Activated CD4-positive, alpha-beta T cell treated with anti-CD3 and anti-CD28 coated beads for 36 hours (primary cell): ENCODE measurements around the gene PWWP2B. TPM values are rescaled to one million over a fixed set of nuclear protein-coding genes. Genes with fewer than 3 reads are reported as not detected.
A peak's percentile ranks its signal among the peaks of the same experiment; 100 is the strongest.

Source experiments
- ATAC-seq: fragments of 200-7000 bp; cut with Tn5 transposase; one replicate; pipeline ENCODE4 v1.10.0; 2021; ENCODE audit warnings: mild to moderate bottlenecking, moderate library complexity
- CTCF ChIA-PET: fragments of 350-600 bp; sonication (Branson Sonifier 250); formaldehyde crosslinking; loops from one replicate; lab custom pipeline; 2021; ENCODE audit warnings: antibody characterized with exemption; lab: Charles Lee
- POLR2A ChIA-PET: fragments of 350-600 bp; sonication (Branson Sonifier 250); formaldehyde crosslinking; loops from one replicate; lab custom pipeline; 2021; ENCODE audit warnings: antibody characterized with exemption, inconsistent platforms; lab: Charles Lee
- DNase-seq: peaks from one replicate; pipeline ENCODE4 v3.0.0-alpha.2; 2020
- H3K27ac Mint-ChIP-seq: one replicate; pipeline ENCODE4 v1.8.0; 2021; ENCODE audit warnings: mixed read lengths
- H3K27me3 Mint-ChIP-seq: one replicate; pipeline ENCODE4 v1.8.0; 2021; ENCODE audit warnings: mixed read lengths
- H3K36me3 Mint-ChIP-seq: one replicate; pipeline ENCODE4 v1.8.0; 2021; ENCODE audit warnings: low read depth, mixed read lengths
- H3K4me1 Mint-ChIP-seq: one replicate; pipeline ENCODE4 v1.8.0; 2021; ENCODE audit warnings: mixed read lengths
- H3K4me3 Mint-ChIP-seq: one replicate; pipeline ENCODE4 v1.8.0; 2021; ENCODE audit warnings: mild to moderate bottlenecking, moderate library complexity, mixed read lengths
- H3K9me3 Mint-ChIP-seq: one replicate; pipeline ENCODE4 v1.8.0; 2021; ENCODE audit warnings: low read depth, mixed read lengths
- intact Hi-C, 2 experiments: fragments of 100-400 bp; cut with DNase I in 1 of 2; cut with micrococcal nuclease in 1 of 2; formaldehyde crosslinking; loops; one replicate each; pipeline versions ENCODE4 v1.14.2 to v1.15.1; 2022 to 2024; cut with DNase I, micrococcal nuclease
- total RNA-seq, 2 experiments: library from RNA; stranded (reverse); gene quantifications; one replicate each; pipeline ENCODE4 v1.2.3, GENCODE V29; 2021

Gene PWWP2B
- total RNA-seq, 2 experiments from 2014 or later = 2.4 to 2.9 TPM

- ATAC-seq (no peak), DNase-seq (no peak)
- Mint-ChIP-seq H3K27me3 (no peaks in the 10 kb centered on the region), H3K9me3 (peaks cover 2% of the 10 kb centered on the region), H3K36me3 (no peaks in the 10 kb centered on the region), H3K27ac (no peak overlapping the region), H3K4me3 (no peak overlapping the region), H3K4me1 (no peaks in the 10 kb centered on the region)
- CTCF ChIA-PET = no interaction called here
- intact Hi-C loops = no loop called here
- POLR2A ChIA-PET = no interaction called here
These were observed 41.7 kb upstream of the PWWP2B start for GRCh38 chr10:132355297-132355696.

- H3K9me3 Mint-ChIP-seq = peaks cover 2% of the 10 kb centered on the region
- POLR2A ChIA-PET = no interaction called here
- no peaks in the 10 kb centered on the region for H3K27me3 Mint-ChIP-seq
- CTCF ChIA-PET = interaction anchor here (0.6 to 0.8 kb wide), 2 partner anchors 12 to 133 kb away, joined by 3 read pairs; no protein-coding TSS in a partner anchor
- intact Hi-C loops = no loop called here
- no peaks in the 10 kb centered on the region for H3K4me1 Mint-ChIP-seq
- no peak overlapping the region for H3K27ac Mint-ChIP-seq
- H3K4me3 Mint-ChIP-seq = no peak overlapping the region
- DNase-seq (no peak), ATAC-seq (no peak)
- no peaks in the 10 kb centered on the region for H3K36me3 Mint-ChIP-seq
These were observed 41.2 kb upstream of the PWWP2B start for GRCh38 chr10:132355754-132356153.

GRCh38 chr10:132356621-132357195, 40.3 kb upstream of the PWWP2B start:
- intact Hi-C loops = no loop called here
- Mint-ChIP-seq H3K4me3 (no peak overlapping the region), H3K9me3 (peaks cover 2% of the 10 kb centered on the region), H3K27me3 (no peaks in the 10 kb centered on the region), H3K36me3 (no peaks in the 10 kb centered on the region), H3K27ac (no peak overlapping the region), H3K4me1 (no peaks in the 10 kb centered on the region)
- DNase-seq = no peak
- ChIA-PET POLR2A (no interaction called here), CTCF (no interaction called here)
- no peak for ATAC-seq

- H3K9me3 Mint-ChIP-seq = peaks cover 2% of the 10 kb centered on the region
- no peak for ATAC-seq
- H3K27me3 Mint-ChIP-seq = no peaks in the 10 kb centered on the region
- no peaks in the 10 kb centered on the region for H3K4me1 Mint-ChIP-seq
- no peak for DNase-seq
- intact Hi-C loops = no loop called here
- H3K27ac Mint-ChIP-seq = no peak overlapping the region
- H3K36me3 Mint-ChIP-seq = no peaks in the 10 kb centered on the region
- ChIA-PET CTCF (no interaction called here), POLR2A (no interaction called here)
- no peak overlapping the region for H3K4me3 Mint-ChIP-seq
These were observed 39.5 kb upstream of the PWWP2B start for GRCh38 chr10:132357286-132358058.

- no peak overlapping the region for H3K27ac Mint-ChIP-seq
- H3K27me3 Mint-ChIP-seq = no peaks in the 10 kb centered on the region
- DNase-seq (no peak), ATAC-seq (no peak)
- no peaks in the 10 kb centered on the region for H3K36me3 Mint-ChIP-seq
- H3K4me1 Mint-ChIP-seq = no peaks in the 10 kb centered on the region
- ChIA-PET CTCF (interaction anchor here (1.4 to 2.8 kb wide), 3 partner anchors 21 to 100 kb away, joined by 3 to 8 read pairs (median 5); no protein-coding TSS in a partner anchor), POLR2A (no interaction called here)
- H3K9me3 Mint-ChIP-seq = peaks cover 2% of the 10 kb centered on the region
- intact Hi-C loops = no loop called here
- H3K4me3 Mint-ChIP-seq = no peak overlapping the region
These were observed 37.5 kb upstream of the PWWP2B start for GRCh38 chr10:132359305-132360040.

GRCh38 chr10:132360766-132361447, 36.1 kb upstream of the PWWP2B start:
- Mint-ChIP-seq H3K27ac (no peak overlapping the region), H3K27me3 (no peaks in the 10 kb centered on the region), H3K4me3 (no peak overlapping the region), H3K9me3 (peaks cover 2% of the 10 kb centered on the region), H3K4me1 (no peaks in the 10 kb centered on the region), H3K36me3 (peaks cover 3% of the 10 kb centered on the region)
- intact Hi-C loops = no loop called here
- POLR2A ChIA-PET = no interaction called here
- peak; percentile 63 for DNase-seq
- CTCF ChIA-PET = interaction anchor here (0.6 to 2.8 kb wide), 12 partner anchors 8 to 171 kb away, joined by 3 to 8 read pairs (median 3); no protein-coding TSS in a partner anchor
- ATAC-seq = peak; percentile 56

- Mint-ChIP-seq H3K4me1 (no peaks in the 10 kb centered on the region), H3K9me3 (peaks cover 2% of the 10 kb centered on the region), H3K4me3 (no peak overlapping the region), H3K27me3 (no peaks in the 10 kb centered on the region), H3K36me3 (peaks cover 3% of the 10 kb centered on the region), H3K27ac (no peak overlapping the region)
- ATAC-seq (no peak), DNase-seq (no peak)
- intact Hi-C loops = no loop called here
- POLR2A ChIA-PET = no interaction called here
- CTCF ChIA-PET = interaction anchor here (0.6 to 2.8 kb wide), 7 partner anchors 8 to 73 kb away, joined by 3 to 8 read pairs (median 3); no protein-coding TSS in a partner anchor
These were observed 35.4 kb upstream of the PWWP2B start for GRCh38 chr10:132361581-132362101.

GRCh38 chr10:132362151-132362611, 34.8 kb upstream of the PWWP2B start:
- Mint-ChIP-seq H3K27ac (no peak overlapping the region), H3K27me3 (no peaks in the 10 kb centered on the region), H3K4me3 (no peak overlapping the region), H3K4me1 (no peaks in the 10 kb centered on the region), H3K9me3 (peaks cover 2% of the 10 kb centered on the region), H3K36me3 (peaks cover 3% of the 10 kb centered on the region)
- intact Hi-C loops = no loop called here
- ATAC-seq = no peak
- POLR2A ChIA-PET = interaction anchor here (0.7 kb wide), 1 partner anchor 67 kb away, joined by 3 read pairs; no protein-coding TSS in a partner anchor
- DNase-seq = no peak
- CTCF ChIA-PET = interaction anchor here (0.7 to 1.5 kb wide), 3 partner anchors 14 to 97 kb away, joined by 3 read pairs; no protein-coding TSS in a partner anchor

GRCh38 chr10:132363376-132363775, 33.6 kb upstream of the PWWP2B start:
- no peak for ATAC-seq
- no peaks in the 10 kb centered on the region for H3K9me3 Mint-ChIP-seq
- ChIA-PET CTCF (interaction anchor here (1.3 to 1.5 kb wide), 2 partner anchors 13 to 96 kb away, joined by 3 read pairs; no protein-coding TSS in a partner anchor), POLR2A (no interaction called here)
- no peaks in the 10 kb centered on the region for H3K27me3 Mint-ChIP-seq
- peaks cover 3% of the 10 kb centered on the region for H3K36me3 Mint-ChIP-seq
- H3K27ac Mint-ChIP-seq = no peak overlapping the region
- no peak for DNase-seq
- H3K4me1 Mint-ChIP-seq = no peaks in the 10 kb centered on the region
- intact Hi-C loops = no loop called here
- no peak overlapping the region for H3K4me3 Mint-ChIP-seq

- intact Hi-C loops = loop anchor here in 1 of 2 experiments (1.0 kb wide), 1 partner anchor 22 kb away; no protein-coding TSS in a partner anchor
- ATAC-seq = peak; percentile 43
- Mint-ChIP-seq H3K27me3 (no peaks in the 10 kb centered on the region), H3K4me3 (no peak overlapping the region), H3K4me1 (no peaks in the 10 kb centered on the region), H3K36me3 (peaks cover 3% of the 10 kb centered on the region), H3K9me3 (no peaks in the 10 kb centered on the region), H3K27ac (no peak overlapping the region)
- ChIA-PET CTCF (interaction anchor here (1.5 kb wide), 1 partner anchor 12 kb away, joined by 3 read pairs; no protein-coding TSS in a partner anchor), POLR2A (no interaction called here)
- no peak for DNase-seq
These were observed 32.9 kb upstream of the PWWP2B start for GRCh38 chr10:132363921-132364593.
